ENCODE results near the gene CYP26B1. TPM values are rescaled to one million over a fixed set of nuclear protein-coding genes. Genes with fewer than 3 reads are reported as not detected.
A peak's percentile ranks its signal among the peaks of the same experiment; 100 is the strongest.

CYP26B1 gene
- total RNA-seq (10 to 100 TPM in 1 of 2 donors, 1 to 10 TPM in 1; 8.8 to 12.9 TPM), polyA plus RNA-seq (1 to 10 TPM; 1.4 to 2.0 TPM)
- long read RNA-seq, donor 1, partial matches to known transcripts, result 1 of 11 reads
- long read RNA-seq, donor 1, other reads (novel, unspliced or antisense), result 10 of 11 reads
- long read RNA-seq, donor 2, partial matches to known transcripts, result 7 of 7 reads
- long read RNA-seq, donor 2, other reads (novel, unspliced or antisense), result 0 of 7 reads

- WGBS, 2 donors, result 1 to 2% methylated on average over 54 to 69 of the region's 69 CpGs
- no peak within 1 kb of the TSS for H3K27ac ChIP-seq (ENCODE audit: low read depth in 1 of 2, low read length in 2 of 2)
- intact Hi-C loops (cut with DNase I), result loop anchor here (5.0 to 10.0 kb wide), 5 partner anchors 345 to 535 kb away; no protein-coding TSS in a partner anchor
- DNase-seq (peak; percentile 46 to 85), ATAC-seq (ENCODE audit: low FRiP score) (no peak)
- no peaks in the 10 kb centered on the region for H3K9me3 ChIP-seq (ENCODE audit: control insufficient read depth, low read length)
- no peaks in the 10 kb centered on the region for H3K27me3 ChIP-seq (ENCODE audit: control insufficient read depth in 1 of 2, insufficient read depth in 2 of 2, low read length in 1 of 2)
- peak within 1 kb of the TSS; percentile 42 to 45 for H3K4me3 ChIP-seq (ENCODE audit: low read length in 2 of 2)
- no peaks in the 10 kb centered on the region for H3K4me1 ChIP-seq (ENCODE audit: control insufficient read depth in 1 of 2, insufficient read depth in 2 of 2, low read length in 2 of 2)
- H3K36me3 ChIP-seq (ENCODE audit: control insufficient read depth in 1 of 2, insufficient read depth in 2 of 2, low read length in 1 of 2), result no peaks in the 10 kb centered on the region
Observed at GRCh38 chr2:72147303-72147971, at the start of gene CYP26B1. Gene CYP26B1 (minus strand): TSS chr2:72147862. CDS start chr2:72147834, 28 bp downstream.

GRCh38 chr2:72193723-72194122 is 46.1 kb upstream of the CYP26B1 start:
- H3K27me3 ChIP-seq (ENCODE audit: control insufficient read depth in 1 of 2, insufficient read depth in 2 of 2, low read length in 1 of 2), result no peaks in the 10 kb centered on the region
- no peak overlapping the region for H3K4me3 ChIP-seq (ENCODE audit: low read length in 2 of 2)
- H3K27ac ChIP-seq (ENCODE audit: low read depth in 1 of 2, low read length in 2 of 2), result no peak overlapping the region
- peaks cover 0 to 2% of the 10 kb centered on the region in 2 donors for H3K4me1 ChIP-seq (ENCODE audit: control insufficient read depth in 1 of 2, insufficient read depth in 2 of 2, low read length in 2 of 2)
- DNase-seq, result no peak
- no peaks in the 10 kb centered on the region for H3K36me3 ChIP-seq (ENCODE audit: control insufficient read depth in 1 of 2, insufficient read depth in 2 of 2, low read length in 1 of 2)
- ATAC-seq (ENCODE audit: low FRiP score), result no peak
- H3K9me3 ChIP-seq (ENCODE audit: control insufficient read depth, low read length), result no peaks in the 10 kb centered on the region
- intact Hi-C loops (cut with DNase I), result no loop called here

GRCh38 chr2:72191441-72191840 is 43.8 kb upstream of the CYP26B1 start:
- no peaks in the 10 kb centered on the region for H3K9me3 ChIP-seq (ENCODE audit: control insufficient read depth, low read length)
- no peak overlapping the region for H3K27ac ChIP-seq (ENCODE audit: low read depth in 1 of 2, low read length in 2 of 2)
- no peak overlapping the region for H3K4me3 ChIP-seq (ENCODE audit: low read length in 2 of 2)
- WGBS, 2 donors, result 26 to 39% methylated on average over 1 of the region's 1 CpG
- H3K4me1 ChIP-seq (ENCODE audit: control insufficient read depth in 1 of 2, insufficient read depth in 2 of 2, low read length in 2 of 2), result no peaks in the 10 kb centered on the region
- H3K36me3 ChIP-seq (ENCODE audit: control insufficient read depth in 1 of 2, insufficient read depth in 2 of 2, low read length in 1 of 2), result no peaks in the 10 kb centered on the region
- ATAC-seq (ENCODE audit: low FRiP score) (no peak), DNase-seq (no peak)
- no peaks in the 10 kb centered on the region for H3K27me3 ChIP-seq (ENCODE audit: control insufficient read depth in 1 of 2, insufficient read depth in 2 of 2, low read length in 1 of 2)
- intact Hi-C loops (cut with DNase I), result no loop called here

- no peak overlapping the region for H3K4me3 ChIP-seq (ENCODE audit: low read length in 2 of 2)
- H3K9me3 ChIP-seq (ENCODE audit: control insufficient read depth, low read length), result no peaks in the 10 kb centered on the region
- intact Hi-C loops (cut with DNase I), result no loop called here
- no peaks in the 10 kb centered on the region for H3K4me1 ChIP-seq (ENCODE audit: control insufficient read depth in 1 of 2, insufficient read depth in 2 of 2, low read length in 2 of 2)
- 19 to 24% methylated on average over 1 of the region's 1 CpG for WGBS, 2 donors
- H3K27ac ChIP-seq (ENCODE audit: low read depth in 1 of 2, low read length in 2 of 2), result no peak overlapping the region
- no peaks in the 10 kb centered on the region for H3K36me3 ChIP-seq (ENCODE audit: control insufficient read depth in 1 of 2, insufficient read depth in 2 of 2, low read length in 1 of 2)
- DNase-seq (no peak), ATAC-seq (ENCODE audit: low FRiP score) (no peak)
- H3K27me3 ChIP-seq (ENCODE audit: control insufficient read depth in 1 of 2, insufficient read depth in 2 of 2, low read length in 1 of 2), result no peaks in the 10 kb centered on the region
Observed at GRCh38 chr2:72185206-72185605, 37.5 kb upstream of the CYP26B1 start.

GRCh38 chr2:72183466-72183865 is 35.8 kb upstream of the CYP26B1 start:
- DNase-seq, result no peak
- peaks cover 1 to 6% of the 10 kb centered on the region in 2 donors for H3K36me3 ChIP-seq (ENCODE audit: control insufficient read depth in 1 of 2, insufficient read depth in 2 of 2, low read length in 1 of 2)
- intact Hi-C loops (cut with DNase I), result no loop called here
- no peaks in the 10 kb centered on the region for H3K9me3 ChIP-seq (ENCODE audit: control insufficient read depth, low read length)
- no peaks in the 10 kb centered on the region for H3K27me3 ChIP-seq (ENCODE audit: control insufficient read depth in 1 of 2, insufficient read depth in 2 of 2, low read length in 1 of 2)
- no peak overlapping the region for H3K27ac ChIP-seq (ENCODE audit: low read depth in 1 of 2, low read length in 2 of 2)
- ATAC-seq (ENCODE audit: low FRiP score), result no peak
- no peak overlapping the region for H3K4me3 ChIP-seq (ENCODE audit: low read length in 2 of 2)
- no peaks in the 10 kb centered on the region for H3K4me1 ChIP-seq (ENCODE audit: control insufficient read depth in 1 of 2, insufficient read depth in 2 of 2, low read length in 2 of 2)
- WGBS, 2 donors, result 96 to 97% methylated on average over 2 of the region's 2 CpGs

GRCh38 chr2:72183016-72183415 is 35.4 kb upstream of the CYP26B1 start:
- intact Hi-C loops (cut with DNase I), result no loop called here
- ATAC-seq (ENCODE audit: low FRiP score), result no peak

GRCh38 chr2:72182547-72182946 is 34.9 kb upstream of the CYP26B1 start:
- Histone ChIP-seq H3K9me3 (ENCODE audit: control insufficient read depth, low read length) (no peaks in the 10 kb centered on the region), H3K4me3 (ENCODE audit: low read length in 2 of 2) (no peak overlapping the region), H3K4me1 (ENCODE audit: control insufficient read depth in 1 of 2, insufficient read depth in 2 of 2, low read length in 2 of 2) (no peaks in the 10 kb centered on the region), H3K27ac (ENCODE audit: low read depth in 1 of 2, low read length in 2 of 2) (no peak overlapping the region), H3K36me3 (ENCODE audit: control insufficient read depth in 1 of 2, insufficient read depth in 2 of 2, low read length in 1 of 2) (peaks cover 4 to 6% of the 10 kb centered on the region in 2 donors), H3K27me3 (ENCODE audit: control insufficient read depth in 1 of 2, insufficient read depth in 2 of 2, low read length in 1 of 2) (no peaks in the 10 kb centered on the region)
- 90 to 91% methylated on average over 4 of the region's 4 CpGs for WGBS, 2 donors
- ATAC-seq (ENCODE audit: low FRiP score) (no peak), DNase-seq (no peak)
- intact Hi-C loops (cut with DNase I), result no loop called here

More at GRCh38 chr2:72183016-72183415, 35.4 kb upstream of the CYP26B1 start:
- DNase-seq, result no peak
- Histone ChIP-seq H3K4me3 (ENCODE audit: low read length in 2 of 2) (no peak overlapping the region), H3K27me3 (ENCODE audit: control insufficient read depth in 1 of 2, insufficient read depth in 2 of 2, low read length in 1 of 2) (no peaks in the 10 kb centered on the region), H3K27ac (ENCODE audit: low read depth in 1 of 2, low read length in 2 of 2) (no peak overlapping the region), H3K36me3 (ENCODE audit: control insufficient read depth in 1 of 2, insufficient read depth in 2 of 2, low read length in 1 of 2) (peaks cover 4 to 6% of the 10 kb centered on the region in 2 donors), H3K4me1 (ENCODE audit: control insufficient read depth in 1 of 2, insufficient read depth in 2 of 2, low read length in 2 of 2) (no peaks in the 10 kb centered on the region), H3K9me3 (ENCODE audit: control insufficient read depth, low read length) (no peaks in the 10 kb centered on the region)

- Histone ChIP-seq H3K4me3 (ENCODE audit: low read length in 2 of 2) (no peak overlapping the region), H3K4me1 (ENCODE audit: control insufficient read depth in 1 of 2, insufficient read depth in 2 of 2, low read length in 2 of 2) (no peaks in the 10 kb centered on the region), H3K27ac (ENCODE audit: low read depth in 1 of 2, low read length in 2 of 2) (no peak overlapping the region), H3K27me3 (ENCODE audit: control insufficient read depth in 1 of 2, insufficient read depth in 2 of 2, low read length in 1 of 2) (no peaks in the 10 kb centered on the region), H3K9me3 (ENCODE audit: control insufficient read depth, low read length) (no peaks in the 10 kb centered on the region), H3K36me3 (ENCODE audit: control insufficient read depth in 1 of 2, insufficient read depth in 2 of 2, low read length in 1 of 2) (peaks cover 4 to 6% of the 10 kb centered on the region in 2 donors)
- ATAC-seq (ENCODE audit: low FRiP score) (no peak), DNase-seq (no peak)
- intact Hi-C loops (cut with DNase I), result no loop called here
- 97 to 98% methylated on average over 2 of the region's 2 CpGs for WGBS, 2 donors
Observed at GRCh38 chr2:72181616-72182015, 34.0 kb upstream of the CYP26B1 start.

GRCh38 chr2:72180351-72180750 is 32.7 kb upstream of the CYP26B1 start:
- no peaks in the 10 kb centered on the region for H3K9me3 ChIP-seq (ENCODE audit: control insufficient read depth, low read length)
- H3K27ac ChIP-seq (ENCODE audit: low read depth in 1 of 2, low read length in 2 of 2), result no peak overlapping the region
- 95 to 98% methylated on average over 1 of the region's 1 CpG for WGBS, 2 donors
- no peak for DNase-seq
- intact Hi-C loops (cut with DNase I), result no loop called here
- no peak overlapping the region for H3K4me3 ChIP-seq (ENCODE audit: low read length in 2 of 2)
- no peak for ATAC-seq (ENCODE audit: low FRiP score)
- H3K27me3 ChIP-seq (ENCODE audit: control insufficient read depth in 1 of 2, insufficient read depth in 2 of 2, low read length in 1 of 2), result no peaks in the 10 kb centered on the region
- H3K4me1 ChIP-seq (ENCODE audit: control insufficient read depth in 1 of 2, insufficient read depth in 2 of 2, low read length in 2 of 2), result no peaks in the 10 kb centered on the region
- H3K36me3 ChIP-seq (ENCODE audit: control insufficient read depth in 1 of 2, insufficient read depth in 2 of 2, low read length in 1 of 2), result peaks cover 4 to 8% of the 10 kb centered on the region in 2 donors

All from aorta (tissue), 5 donors.